COLO668 (cell line): ENCODE data around the gene PRKAR1B.
"Not testable (repeated sequence)": the region's sequence is repeated elsewhere in the genome, so short reads cannot be mapped to it uniquely, and the experiment has no call there.

ENCODE experiments used
- DNase-seq: peaks from one replicate; lab custom pipeline; 2025; ENCODE audit not compliant: unreplicated experiment; lab: John Stamatoyannopoulos, UW

Gene PRKAR1B

GRCh38 chr7:672891-673290, 54.2 kb downstream of the PRKAR1B start:
- no peak for DNase-seq

GRCh38 chr7:671415-672042, 55.6 kb downstream of the PRKAR1B start:
- no peak for DNase-seq

- no peak for DNase-seq
These were observed 56.3 kb downstream of the PRKAR1B start for GRCh38 chr7:670501-671390.

GRCh38 chr7:668958-669357, 58.1 kb downstream of the PRKAR1B start:
- no peak for DNase-seq

GRCh38 chr7:668139-668931, 58.7 kb downstream of the PRKAR1B start:
- no peak for DNase-seq

- DNase-seq: no peak
These were observed 60.4 kb downstream of the PRKAR1B start for GRCh38 chr7:666454-667292.

GRCh38 chr7:665736-666453, 61.2 kb downstream of the PRKAR1B start:
- DNase-seq: no peak

GRCh38 chr7:664997-665735, 61.9 kb downstream of the PRKAR1B start:
- no peak for DNase-seq

- DNase-seq: no peak
These were observed 62.7 kb downstream of the PRKAR1B start for GRCh38 chr7:664402-664775.

GRCh38 chr7:662576-662975, 64.5 kb downstream of the PRKAR1B start:
- no peak for DNase-seq

- no peak for DNase-seq
These were observed 67.1 kb downstream of the PRKAR1B start for GRCh38 chr7:659996-660395.

GRCh38 chr7:659306-659847, 67.7 kb downstream of the PRKAR1B start:
- DNase-seq: no peak

GRCh38 chr7:657565-658119, 69.4 kb downstream of the PRKAR1B start:
- no peak for DNase-seq

- not testable (repeated sequence) for DNase-seq
These were observed 70.1 kb downstream of the PRKAR1B start for GRCh38 chr7:657010-657409.

- no peak for DNase-seq
These were observed 71.3 kb downstream of the PRKAR1B start for GRCh38 chr7:655758-656157.

- DNase-seq: no peak
These were observed 73.0 kb downstream of the PRKAR1B start for GRCh38 chr7:653829-654764.

GRCh38 chr7:652881-653280, 74.2 kb downstream of the PRKAR1B start:
- no peak for DNase-seq

GRCh38 chr7:652167-652566, 74.9 kb downstream of the PRKAR1B start:
- not testable (repeated sequence) for DNase-seq
